ENCODE data around the gene ANKRD12. TPM values are rescaled to one million over a fixed set of nuclear protein-coding genes. Genes with fewer than 3 reads are reported as not detected.

Gene ANKRD12
- total RNA-seq, 1 experiment from 2014 or later, result 23.5 TPM

DNA sequence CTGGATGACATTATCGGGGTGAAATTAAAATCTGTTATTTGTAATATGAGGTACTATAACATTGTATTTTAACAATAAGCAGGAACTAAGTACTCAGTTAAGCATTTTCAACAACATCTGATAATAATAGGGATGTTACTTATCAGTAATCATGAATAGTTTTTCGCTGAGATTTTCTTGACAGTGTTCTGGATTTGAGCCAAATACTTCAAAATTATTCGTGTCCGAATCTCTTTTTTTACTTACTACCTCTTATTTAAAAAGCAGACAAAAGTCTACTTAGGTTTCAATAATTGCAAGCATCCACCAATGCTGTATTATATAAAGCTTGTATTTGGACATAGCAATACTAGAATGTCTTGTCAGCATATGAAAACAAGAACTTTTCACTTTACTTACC, 6.4 kb upstream of the ANKRD12 start:
- CTCF ChIA-PET, result no interaction called here
- Histone ChIP-seq H3K79me2 (ENCODE audit: insufficient read depth, low read length) (peaks cover 55% of the 10 kb centered on the region), H2AFZ (ENCODE audit: low read depth, low read length, poor library complexity, severe bottlenecking) (no peak overlapping the region), H3K27ac (ENCODE audit: low read depth, low read length) (no peak overlapping the region), H3K9ac (ENCODE audit: low read length) (no peak overlapping the region), H4K20me1 (ENCODE audit: insufficient read depth) (no peaks in the 10 kb centered on the region; the same call in 1 of the 2 replicates), H3K4me2 (ENCODE audit: low read length) (no peak overlapping the region), H3K27me3 (ENCODE audit: insufficient read depth, low read length) (no peaks in the 10 kb centered on the region), H3K9me2 (ENCODE audit: insufficient read depth) (no peaks in the 10 kb centered on the region), H3K9me3 (ENCODE audit: control insufficient read depth in 1 of 2, insufficient read depth in 1 of 2, low read depth in 1 of 2, low read length in 2 of 2) (no peaks in the 10 kb centered on the region), H3K36me3 (ENCODE audit: control insufficient read depth in 1 of 2, insufficient read depth in 2 of 2, low read length in 2 of 2) (peaks cover 37 to 50% of the 10 kb centered on the region in 2 experiments; a peak in 3 of 4 replicates), H3K4me3 (replicated peaks in 1 of 2; ENCODE audit: low read depth in 1 of 2, low read length in 2 of 2) (no peak overlapping the region), H3K4me1 (ENCODE audit: control insufficient read depth in 1 of 2, insufficient read depth in 2 of 2, low read length in 2 of 2) (peaks cover 7 to 8% of the 10 kb centered on the region in 2 experiments; a peak in 2 of 4 replicates)
- RAD21 ChIA-PET (ENCODE audit: low non-redundant PET in 1 of 2, low total read pairs in 2 of 2, uncharacterized antibody in 2 of 2, unreplicated experiment in 2 of 2), result no interaction called here
- POLR2A ChIA-PET, result no interaction called here
- ATAC-seq (no peak), DNase-seq (ENCODE audit: low read depth, low spot score) (no peak)
- intact Hi-C loops (cut with micrococcal nuclease), result no loop called here
- no TSS peak for BruUV-seq (replicated peaks)
- TF ChIP-seq, protein P1, sequence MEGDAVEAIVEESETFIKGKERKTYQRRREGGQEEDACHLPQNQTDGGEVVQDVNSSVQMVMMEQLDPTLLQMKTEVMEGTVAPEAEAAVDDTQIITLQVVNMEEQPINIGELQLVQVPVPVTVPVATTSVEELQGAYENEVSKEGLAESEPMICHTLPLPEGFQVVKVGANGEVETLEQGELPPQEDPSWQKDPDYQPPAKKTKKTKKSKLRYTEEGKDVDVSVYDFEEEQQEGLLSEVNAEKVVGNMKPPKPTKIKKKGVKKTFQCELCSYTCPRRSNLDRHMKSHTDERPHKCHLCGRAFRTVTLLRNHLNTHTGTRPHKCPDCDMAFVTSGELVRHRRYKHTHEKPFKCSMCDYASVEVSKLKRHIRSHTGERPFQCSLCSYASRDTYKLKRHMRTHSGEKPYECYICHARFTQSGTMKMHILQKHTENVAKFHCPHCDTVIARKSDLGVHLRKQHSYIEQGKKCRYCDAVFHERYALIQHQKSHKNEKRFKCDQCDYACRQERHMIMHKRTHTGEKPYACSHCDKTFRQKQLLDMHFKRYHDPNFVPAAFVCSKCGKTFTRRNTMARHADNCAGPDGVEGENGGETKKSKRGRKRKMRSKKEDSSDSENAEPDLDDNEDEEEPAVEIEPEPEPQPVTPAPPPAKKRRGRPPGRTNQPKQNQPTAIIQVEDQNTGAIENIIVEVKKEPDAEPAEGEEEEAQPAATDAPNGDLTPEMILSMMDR (IDR thresholded peaks at IDR 0.05 in 2 of 3, conservative IDR thresholded peaks at IDR 0.05 in 1 of 3; ENCODE audit: borderline replicate concordance in 1 of 3, insufficient read depth in 1 of 3, low read depth in 2 of 3, low read length in 2 of 3), result no peak
- TF ChIP-seq EZH2 (IDR thresholded peaks at IDR 0.05) (no peak), SRF (IDR thresholded peaks at IDR 0.05; ENCODE audit: low read depth) (no peak), TCF7L2 (IDR thresholded peaks at IDR 0.05; ENCODE audit: borderline replicate concordance, extremely low read depth, insufficient read depth, insufficient read length) (no peak), EZH2phosphoT487 (IDR thresholded peaks at IDR 0.05; ENCODE audit: borderline replicate concordance) (no peak)

DNA sequence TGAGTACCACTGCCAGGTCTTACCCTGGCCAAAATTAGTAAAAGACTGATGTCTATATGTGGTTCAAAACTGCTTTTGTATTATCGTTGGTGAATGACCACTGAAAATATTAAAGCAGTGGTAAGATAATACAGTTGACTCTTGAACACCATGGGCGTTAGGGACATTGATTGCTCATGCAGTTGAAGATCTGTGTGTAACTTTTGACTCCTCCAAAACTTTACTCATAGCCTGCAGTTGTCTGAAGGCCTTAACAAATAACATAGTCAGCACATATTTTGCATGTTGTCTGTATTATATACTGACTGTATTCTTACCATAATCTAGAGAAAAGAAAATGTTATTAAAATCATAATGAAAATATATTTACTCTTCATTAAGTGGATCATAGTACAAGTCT, 5.8 kb upstream of the ANKRD12 start:
- H3K4me2 ChIP-seq (ENCODE audit: low read length), result no peak overlapping the region
- no peaks in the 10 kb centered on the region for H3K27me3 ChIP-seq (ENCODE audit: insufficient read depth, low read length)
- H3K4me1 ChIP-seq (ENCODE audit: control insufficient read depth in 1 of 2, insufficient read depth in 2 of 2, low read length in 2 of 2), result peaks cover 12 to 14% of the 10 kb centered on the region in 2 experiments; a peak in 3 of 4 replicates
- peaks cover 49% of the 10 kb centered on the region for H3K79me2 ChIP-seq (ENCODE audit: insufficient read depth, low read length)
- no peaks in the 10 kb centered on the region for H4K20me1 ChIP-seq (ENCODE audit: insufficient read depth)
- H3K4me3 ChIP-seq (replicated peaks in 1 of 2; ENCODE audit: low read depth in 1 of 2, low read length in 2 of 2), result no peak overlapping the region
- TF ChIP-seq EGR1 (IDR thresholded peaks at IDR 0.05; ENCODE audit: low read depth), result no peak
- TF ChIP-seq, protein P1 (IDR thresholded peaks at IDR 0.05 in 2 of 3, conservative IDR thresholded peaks at IDR 0.05 in 1 of 3; ENCODE audit: borderline replicate concordance in 1 of 3, insufficient read depth in 1 of 3, low read depth in 2 of 3, low read length in 2 of 3), result no peak
- peaks cover 34 to 47% of the 10 kb centered on the region in 2 experiments; a peak in 3 of 4 replicates for H3K36me3 ChIP-seq (ENCODE audit: control insufficient read depth in 1 of 2, insufficient read depth in 2 of 2, low read length in 2 of 2)
- no TSS peak for BruUV-seq (replicated peaks)
- intact Hi-C loops (cut with micrococcal nuclease), result no loop called here
- no peaks in the 10 kb centered on the region for H3K9me3 ChIP-seq (ENCODE audit: control insufficient read depth in 1 of 2, insufficient read depth in 1 of 2, low read depth in 1 of 2, low read length in 2 of 2)
- ChIA-PET RAD21 (ENCODE audit: low non-redundant PET in 1 of 2, low total read pairs in 2 of 2, uncharacterized antibody in 2 of 2, unreplicated experiment in 2 of 2) (no interaction called here), POLR2A (no interaction called here), CTCF (no interaction called here)
- H3K9ac ChIP-seq (ENCODE audit: low read length), result no peak overlapping the region
- no peak overlapping the region for H3K27ac ChIP-seq (ENCODE audit: low read depth, low read length)
- ATAC-seq (no peak), DNase-seq (ENCODE audit: low read depth, low spot score) (no peak)
- H2AFZ ChIP-seq (ENCODE audit: low read depth, low read length, poor library complexity, severe bottlenecking), result no peak overlapping the region
- no peaks in the 10 kb centered on the region for H3K9me2 ChIP-seq (ENCODE audit: insufficient read depth)
